Thyroid gland (tissue), 4 donors: ENCODE data around the gene SLC2A13.

ENCODE experiments used
- CTCF ChIP-seq, 6 experiments: fragments of 200-600 bp in 3 of 6; fragments of 450-650 bp in 3 of 6; sonication (generic) in 3 of 6; IDR thresholded peaks; one replicate each; pipeline ENCODE4 v1.5.1; 2016 to 2019; ENCODE audit warnings: antibody characterized with exemption in 6 of 6, mild to moderate bottlenecking in 2 of 6, inconsistent platforms in 1 of 6, moderate library complexity in 1 of 6
- POLR2A ChIP-seq, 2 donors: fragments of 450-650 bp; IDR thresholded peaks; one replicate each; pipeline ENCODE4 v1.6.1; 2017; ENCODE audit warnings: antibody characterized with exemption in 2 of 2, mild to moderate bottlenecking in 2 of 2, moderate library complexity in 1 of 2

- TF ChIP-seq CTCF (IDR thresholded peaks at IDR 0.05) (no peak), POLR2A (IDR thresholded peaks at IDR 0.05) (no peak)
Measured at GRCh38 chr12:40031965-40032364, 73.9 kb downstream of the SLC2A13 start.
